Mammary epithelial cell (primary cell): ENCODE measurements around the gene CENPB.

Source experiments
- EZH2 ChIP-seq: IDR thresholded peaks from 2 replicates; pipeline ENCODE4 v1.6.1; 2012; ENCODE audit warnings: low read length, inconsistent platforms, borderline replicate concordance
- TF ChIP-seq, protein P1 (sequence below), 2 donors: IDR thresholded peaks in 1 of 2; conservative IDR thresholded peaks in 1 of 2; 2 replicates each; pipeline ENCODE4 v1.5.1; 2011 to 2012; ENCODE audit warnings: inconsistent platforms in 2 of 2, low read length in 2 of 2, mild to moderate bottlenecking in 2 of 2, control low read depth in 1 of 2, low read depth in 1 of 2; ENCODE audit not compliant: insufficient read depth in 1 of 2; ENCODE audit errors: extremely low read depth in 1 of 2

DNA sequence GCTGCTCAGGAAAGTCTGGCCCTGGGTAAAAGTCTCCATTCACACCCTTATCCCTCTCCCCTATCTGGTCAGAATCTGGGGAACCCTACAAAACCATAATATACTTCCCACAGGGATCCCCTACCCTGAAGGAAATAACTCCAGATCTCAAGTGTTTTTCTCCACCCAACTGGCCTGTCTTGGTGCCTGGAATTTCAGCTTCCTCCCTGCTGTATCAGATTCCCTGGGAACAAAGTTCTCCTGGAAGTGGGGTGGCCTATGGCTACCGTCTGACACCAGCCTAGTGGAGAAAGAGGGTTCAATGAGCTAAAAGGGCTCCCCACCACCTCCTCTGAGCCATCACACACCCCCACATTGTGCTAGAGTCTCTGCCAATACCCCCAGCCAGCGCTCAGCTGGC lies 39.1 kb downstream of the CENPB start:
- TF ChIP-seq, protein P1, sequence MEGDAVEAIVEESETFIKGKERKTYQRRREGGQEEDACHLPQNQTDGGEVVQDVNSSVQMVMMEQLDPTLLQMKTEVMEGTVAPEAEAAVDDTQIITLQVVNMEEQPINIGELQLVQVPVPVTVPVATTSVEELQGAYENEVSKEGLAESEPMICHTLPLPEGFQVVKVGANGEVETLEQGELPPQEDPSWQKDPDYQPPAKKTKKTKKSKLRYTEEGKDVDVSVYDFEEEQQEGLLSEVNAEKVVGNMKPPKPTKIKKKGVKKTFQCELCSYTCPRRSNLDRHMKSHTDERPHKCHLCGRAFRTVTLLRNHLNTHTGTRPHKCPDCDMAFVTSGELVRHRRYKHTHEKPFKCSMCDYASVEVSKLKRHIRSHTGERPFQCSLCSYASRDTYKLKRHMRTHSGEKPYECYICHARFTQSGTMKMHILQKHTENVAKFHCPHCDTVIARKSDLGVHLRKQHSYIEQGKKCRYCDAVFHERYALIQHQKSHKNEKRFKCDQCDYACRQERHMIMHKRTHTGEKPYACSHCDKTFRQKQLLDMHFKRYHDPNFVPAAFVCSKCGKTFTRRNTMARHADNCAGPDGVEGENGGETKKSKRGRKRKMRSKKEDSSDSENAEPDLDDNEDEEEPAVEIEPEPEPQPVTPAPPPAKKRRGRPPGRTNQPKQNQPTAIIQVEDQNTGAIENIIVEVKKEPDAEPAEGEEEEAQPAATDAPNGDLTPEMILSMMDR (conservative IDR thresholded peaks at IDR 0.05 in 1 of 2, IDR thresholded peaks at IDR 0.05 in 1 of 2; ENCODE audit: extremely low read depth in 1 of 2, insufficient read depth in 1 of 2, low read depth in 1 of 2, low read length in 2 of 2): no peak
- TF ChIP-seq EZH2: no peak
